HL-60 (cell line): ENCODE measurements around the gene RFX7.

ENCODE experiments used
- GABPA ChIP-seq: IDR thresholded peaks from 2 replicates; pipeline ENCODE4 v1.6.1; 2012; ENCODE audit warnings: low read depth
- POLR2AphosphoS5 ChIP-seq: IDR thresholded peaks from 2 replicates; pipeline ENCODE4 v1.6.1; 2012; ENCODE audit warnings: low read depth
- REST ChIP-seq: IDR thresholded peaks from 2 replicates; pipeline ENCODE4 v1.6.1; 2012; ENCODE audit warnings: low read depth; ENCODE audit not compliant: insufficient replicate concordance
- SPI1 ChIP-seq: IDR thresholded peaks from 2 replicates; pipeline ENCODE4 v1.6.1; 2012; ENCODE audit warnings: low read depth, mild to moderate bottlenecking, borderline replicate concordance
- TF ChIP-seq, protein P1 (sequence below): IDR thresholded peaks from one replicate; pipeline ENCODE4 v1.5.1; 2011; ENCODE audit warnings: low read length, control low read depth, inconsistent platforms; ENCODE audit not compliant: insufficient read depth

DNA sequence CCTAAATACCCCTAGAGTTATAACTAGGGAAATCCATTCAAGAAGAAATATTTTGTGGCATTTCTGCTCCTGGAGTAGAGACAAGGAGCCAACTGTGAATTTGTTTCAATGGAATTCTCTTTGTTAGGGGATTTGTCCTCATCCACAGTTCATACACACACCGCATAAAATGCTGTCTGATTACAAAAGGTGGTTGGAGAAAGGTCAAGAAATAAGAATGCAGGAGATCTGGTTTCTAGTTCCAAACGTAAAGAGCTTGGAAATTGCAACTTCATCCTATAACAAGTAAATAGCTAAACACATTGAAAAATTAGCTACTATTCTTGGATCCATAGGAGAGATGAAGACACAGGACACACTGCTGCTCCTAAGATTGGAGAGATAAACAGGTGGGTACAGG, 184.0 kb downstream of the RFX7 start:
- TF ChIP-seq, protein P1, sequence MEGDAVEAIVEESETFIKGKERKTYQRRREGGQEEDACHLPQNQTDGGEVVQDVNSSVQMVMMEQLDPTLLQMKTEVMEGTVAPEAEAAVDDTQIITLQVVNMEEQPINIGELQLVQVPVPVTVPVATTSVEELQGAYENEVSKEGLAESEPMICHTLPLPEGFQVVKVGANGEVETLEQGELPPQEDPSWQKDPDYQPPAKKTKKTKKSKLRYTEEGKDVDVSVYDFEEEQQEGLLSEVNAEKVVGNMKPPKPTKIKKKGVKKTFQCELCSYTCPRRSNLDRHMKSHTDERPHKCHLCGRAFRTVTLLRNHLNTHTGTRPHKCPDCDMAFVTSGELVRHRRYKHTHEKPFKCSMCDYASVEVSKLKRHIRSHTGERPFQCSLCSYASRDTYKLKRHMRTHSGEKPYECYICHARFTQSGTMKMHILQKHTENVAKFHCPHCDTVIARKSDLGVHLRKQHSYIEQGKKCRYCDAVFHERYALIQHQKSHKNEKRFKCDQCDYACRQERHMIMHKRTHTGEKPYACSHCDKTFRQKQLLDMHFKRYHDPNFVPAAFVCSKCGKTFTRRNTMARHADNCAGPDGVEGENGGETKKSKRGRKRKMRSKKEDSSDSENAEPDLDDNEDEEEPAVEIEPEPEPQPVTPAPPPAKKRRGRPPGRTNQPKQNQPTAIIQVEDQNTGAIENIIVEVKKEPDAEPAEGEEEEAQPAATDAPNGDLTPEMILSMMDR = no peak
- no peak for TF ChIP-seq REST
- no peak for TF ChIP-seq SPI1
- no peak for TF ChIP-seq POLR2AphosphoS5
- TF ChIP-seq GABPA = no peak
